ENCODE data around the gene BAHCC1.

The BAHCC1 gene

DNA sequence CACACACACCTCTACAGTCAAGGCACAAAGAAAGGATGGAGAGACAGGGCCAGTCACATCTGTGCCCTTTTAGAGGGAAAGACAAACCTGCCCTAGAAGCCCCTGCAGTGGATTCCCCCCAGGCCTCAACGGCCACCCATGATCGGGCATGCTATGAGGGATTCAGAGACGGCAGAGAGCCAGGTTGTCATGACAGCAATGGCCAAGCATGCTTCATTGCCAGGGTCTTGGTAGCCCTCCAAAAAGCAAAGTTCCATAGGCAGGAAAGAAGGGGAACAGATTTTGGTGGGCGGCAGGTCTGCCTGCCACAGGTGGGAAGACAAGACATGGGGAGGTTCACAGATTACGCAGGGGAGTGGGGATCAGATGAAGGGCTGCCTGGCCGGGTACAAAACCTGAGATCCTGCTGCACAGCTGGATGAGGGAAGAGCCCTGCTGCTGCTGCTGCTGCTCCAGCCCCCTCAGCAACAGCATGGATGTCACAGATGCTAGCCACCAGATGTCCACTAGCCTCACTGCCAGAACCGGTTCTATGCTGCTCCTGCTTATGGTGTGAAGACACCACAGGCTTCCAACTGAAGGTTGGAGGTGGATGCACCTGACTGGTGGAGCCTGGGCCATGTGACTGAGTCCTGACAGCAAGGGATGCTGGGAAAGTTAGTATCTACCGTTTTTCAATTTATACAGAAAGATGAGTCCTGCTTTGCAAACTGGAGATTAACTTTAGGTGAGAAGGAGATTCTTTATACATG lies 99.5 kb downstream of the BAHCC1 start (continued):
- TF ChIP-seq, protein P1, sequence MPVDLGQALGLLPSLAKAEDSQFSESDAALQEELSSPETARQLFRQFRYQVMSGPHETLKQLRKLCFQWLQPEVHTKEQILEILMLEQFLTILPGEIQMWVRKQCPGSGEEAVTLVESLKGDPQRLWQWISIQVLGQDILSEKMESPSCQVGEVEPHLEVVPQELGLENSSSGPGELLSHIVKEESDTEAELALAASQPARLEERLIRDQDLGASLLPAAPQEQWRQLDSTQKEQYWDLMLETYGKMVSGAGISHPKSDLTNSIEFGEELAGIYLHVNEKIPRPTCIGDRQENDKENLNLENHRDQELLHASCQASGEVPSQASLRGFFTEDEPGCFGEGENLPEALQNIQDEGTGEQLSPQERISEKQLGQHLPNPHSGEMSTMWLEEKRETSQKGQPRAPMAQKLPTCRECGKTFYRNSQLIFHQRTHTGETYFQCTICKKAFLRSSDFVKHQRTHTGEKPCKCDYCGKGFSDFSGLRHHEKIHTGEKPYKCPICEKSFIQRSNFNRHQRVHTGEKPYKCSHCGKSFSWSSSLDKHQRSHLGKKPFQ (tag by site-specific recombination; IDR thresholded peaks at IDR 0.05): peak; percentile 94
- TF ChIP-seq SCRT2 (tag by site-specific recombination; IDR thresholded peaks at IDR 0.05) (peak; percentile 53; the same call in 1 of the 2 replicates), ZNF350 (tag by site-specific recombination; IDR thresholded peaks at IDR 0.05) (no peak), ZBTB48 (tag by site-specific recombination; IDR thresholded peaks at IDR 0.05) (no peak)
- TF ChIP-seq, protein P2, sequence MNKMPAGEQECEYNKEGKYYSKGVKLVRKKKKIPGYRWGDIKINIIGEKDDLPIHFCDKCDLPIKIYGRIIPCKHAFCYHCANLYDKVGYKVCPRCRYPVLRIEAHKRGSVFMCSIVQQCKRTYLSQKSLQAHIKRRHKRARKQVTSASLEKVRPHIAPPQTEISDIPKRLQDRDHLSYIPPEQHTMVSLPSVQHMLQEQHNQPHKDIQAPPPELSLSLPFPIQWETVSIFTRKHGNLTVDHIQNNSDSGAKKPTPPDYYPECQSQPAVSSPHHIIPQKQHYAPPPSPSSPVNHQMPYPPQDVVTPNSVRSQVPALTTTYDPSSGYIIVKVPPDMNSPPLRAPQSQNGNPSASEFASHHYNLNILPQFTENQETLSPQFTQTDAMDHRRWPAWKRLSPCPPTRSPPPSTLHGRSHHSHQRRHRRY (tag by site-specific recombination; IDR thresholded peaks at IDR 0.05): no peak

DNA sequence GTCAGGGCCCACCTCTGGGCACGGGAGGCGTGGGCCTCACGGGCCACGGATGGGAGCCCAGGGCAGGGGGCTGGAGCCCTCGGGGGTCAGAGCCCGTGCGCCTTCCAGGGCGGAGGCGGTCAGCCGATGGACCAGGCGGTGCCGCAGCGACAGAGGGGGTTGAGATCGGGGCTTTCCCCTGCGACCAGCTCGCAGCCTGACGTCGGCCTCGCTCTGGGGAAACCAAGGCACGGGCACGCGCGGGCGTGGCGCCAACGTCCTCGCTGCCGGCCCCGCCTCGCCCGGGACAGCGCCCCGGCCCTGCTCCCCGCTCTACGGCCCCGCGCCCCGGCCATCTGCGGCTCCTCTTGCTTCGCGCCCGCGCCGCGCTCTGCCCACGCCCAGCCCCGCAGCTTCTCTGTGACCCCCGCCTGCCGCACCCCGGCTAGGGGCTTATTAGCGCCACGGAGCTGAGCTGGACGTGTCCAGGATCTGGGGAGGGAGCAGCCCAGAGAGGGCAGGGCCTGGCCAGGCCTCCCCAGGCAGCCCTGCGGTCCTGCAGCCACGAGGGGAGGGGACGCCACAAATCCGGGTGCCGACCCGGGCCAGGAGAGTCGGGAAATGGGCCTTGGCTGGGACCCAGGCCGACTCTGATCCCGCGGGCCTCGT lies 103.8 kb downstream of the BAHCC1 start:
- Histone ChIP-seq H3K4me1 (ENCODE audit: control insufficient read depth, insufficient read depth, low read length) (no peaks in the 10 kb centered on the region), H3K4me3 (ENCODE audit: low read depth, low read length) (no peak overlapping the region), H3K27ac (ENCODE audit: extremely low read depth, low read depth, low read length) (no peak overlapping the region), H3K9me3 (ENCODE audit: control insufficient read depth, insufficient read depth, low read depth, low read length) (no peaks in the 10 kb centered on the region), H3K36me3 (ENCODE audit: control insufficient read depth in 2 of 2, insufficient read depth in 1 of 2, low read length in 2 of 2) (no peaks in the 10 kb centered on the region)
- CTCF ChIA-PET: interaction anchor here (0.6 to 2.9 kb wide), 2 partner anchors 14 to 27 kb away, joined by 3 to 11 read pairs; no protein-coding TSS in a partner anchor
- POLR2A ChIA-PET: interaction anchor here (3.0 to 3.6 kb wide), 2 partner anchors 10 to 13 kb away, joined by 19 to 22 read pairs; partner anchors contain the start of gene ACTG1
- no peak for TF ChIP-seq ZEB2 (tag by site-specific recombination; IDR thresholded peaks at IDR 0.05)
- no peak for TF ChIP-seq ZNF654 (tag by site-specific recombination; IDR thresholded peaks at IDR 0.05; ENCODE audit: low read depth)
- TF ChIP-seq ZBTB8A (tag by site-specific recombination; IDR thresholded peaks at IDR 0.05): no peak
- TF ChIP-seq KLF8 (tag by site-specific recombination; IDR thresholded peaks at IDR 0.05): no peak
- TF ChIP-seq, protein P3, sequence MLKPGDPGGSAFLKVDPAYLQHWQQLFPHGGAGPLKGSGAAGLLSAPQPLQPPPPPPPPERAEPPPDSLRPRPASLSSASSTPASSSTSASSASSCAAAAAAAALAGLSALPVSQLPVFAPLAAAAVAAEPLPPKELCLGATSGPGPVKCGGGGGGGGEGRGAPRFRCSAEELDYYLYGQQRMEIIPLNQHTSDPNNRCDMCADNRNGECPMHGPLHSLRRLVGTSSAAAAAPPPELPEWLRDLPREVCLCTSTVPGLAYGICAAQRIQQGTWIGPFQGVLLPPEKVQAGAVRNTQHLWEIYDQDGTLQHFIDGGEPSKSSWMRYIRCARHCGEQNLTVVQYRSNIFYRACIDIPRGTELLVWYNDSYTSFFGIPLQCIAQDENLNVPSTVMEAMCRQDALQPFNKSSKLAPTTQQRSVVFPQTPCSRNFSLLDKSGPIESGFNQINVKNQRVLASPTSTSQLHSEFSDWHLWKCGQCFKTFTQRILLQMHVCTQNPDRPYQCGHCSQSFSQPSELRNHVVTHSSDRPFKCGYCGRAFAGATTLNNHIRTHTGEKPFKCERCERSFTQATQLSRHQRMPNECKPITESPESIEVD (tag by site-specific recombination; IDR thresholded peaks at IDR 0.05): no peak
- no peak for TF ChIP-seq ZNF624 (tag by site-specific recombination; IDR thresholded peaks at IDR 0.05)
- no peak for TF ChIP-seq ZNF391 (tag by site-specific recombination; IDR thresholded peaks at IDR 0.05; ENCODE audit: borderline replicate concordance, low read depth)
- no peak for TF ChIP-seq ZNF335 (tag by site-specific recombination; conservative IDR thresholded peaks at IDR 0.05)

DNA sequence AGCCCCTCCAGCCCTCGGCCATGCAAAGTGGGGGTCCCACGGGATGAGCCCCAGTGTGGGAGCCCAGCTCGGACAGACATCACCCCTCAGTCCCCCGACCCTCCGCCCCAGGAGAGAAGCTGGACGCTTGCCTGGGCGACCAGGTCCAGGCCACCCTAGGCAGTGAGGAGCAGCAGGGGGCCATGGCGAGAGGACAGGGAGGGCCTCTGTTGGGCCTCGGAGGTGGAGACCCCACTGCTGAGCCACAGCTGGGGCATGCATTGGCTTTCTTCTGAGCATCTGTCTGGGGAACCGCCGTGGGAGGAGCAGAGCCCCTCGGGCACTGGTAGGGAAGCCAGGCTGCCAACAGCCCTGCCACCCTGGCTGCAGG lies 104.3 kb downstream of the BAHCC1 start:
- POLR2A ChIA-PET: interaction anchor here (3.0 to 3.6 kb wide), 2 partner anchors 9 to 12 kb away, joined by 19 to 22 read pairs; partner anchors contain the start of gene ACTG1
- Histone ChIP-seq H3K9me3 (ENCODE audit: control insufficient read depth, insufficient read depth, low read depth, low read length) (no peaks in the 10 kb centered on the region), H3K4me1 (ENCODE audit: control insufficient read depth, insufficient read depth, low read length) (no peaks in the 10 kb centered on the region), H3K4me3 (ENCODE audit: low read depth, low read length) (no peak overlapping the region), H3K27ac (ENCODE audit: extremely low read depth, low read depth, low read length) (no peak overlapping the region), H3K36me3 (ENCODE audit: control insufficient read depth in 2 of 2, insufficient read depth in 1 of 2, low read length in 2 of 2) (no peaks in the 10 kb centered on the region)
- TF ChIP-seq ZNF423 (tag by site-specific recombination; IDR thresholded peaks at IDR 0.05) (no peak), SCRT1 (tag by site-specific recombination; IDR thresholded peaks at IDR 0.05; ENCODE audit: borderline replicate concordance) (no peak), ZNF600 (tag by site-specific recombination; IDR thresholded peaks at IDR 0.05) (0 out of 2 replicates have a peak, but pooled peaks have one; percentile 53), ZNF48 (tag by site-specific recombination; IDR thresholded peaks at IDR 0.05) (no peak)
- CTCF ChIA-PET: no interaction called here

Measured in HEK293 (cell line).